Panc1 (cell line): ENCODE data around the gene THBS2.

Experiments used
- CTCF ChIP-seq: fragments of 450-650 bp; IDR thresholded peaks from 2 replicates; pipeline ENCODE4 v1.5.1; 2017; ENCODE audit warnings: mild to moderate bottlenecking
- POLR2AphosphoS5 ChIP-seq: IDR thresholded peaks from 2 replicates; pipeline ENCODE4 v1.6.1; 2012; ENCODE audit warnings: mild to moderate bottlenecking, low read depth, low read length, moderate library complexity
- SIN3A ChIP-seq: IDR thresholded peaks from 2 replicates; pipeline ENCODE4 v1.6.1; 2012; ENCODE audit warnings: low read depth, mild to moderate bottlenecking, low read length, moderate library complexity, borderline replicate concordance; ENCODE audit not compliant: insufficient read depth
- TCF7L2 ChIP-seq: IDR thresholded peaks from 2 replicates; pipeline ENCODE4 v1.6.1; 2011; ENCODE audit warnings: mild to moderate bottlenecking, low read depth, low read length, inconsistent platforms

GRCh38 chr6:169230322-169230665 is 23.4 kb downstream of the THBS2 start:
- TF ChIP-seq CTCF = no peak
- no peak for TF ChIP-seq POLR2AphosphoS5
- no peak for TF ChIP-seq SIN3A
- no peak for TF ChIP-seq TCF7L2
